Esophagus muscularis mucosa (tissue), 3 donors: Measurements from ENCODE around the gene DOK7.

Experiments used
- CTCF ChIP-seq, 3 experiments: fragments of 200-600 bp in 2 of 3; fragments of 450-650 bp in 1 of 3; sonication (generic) in 2 of 3; IDR thresholded peaks; one replicate each; pipeline ENCODE4 v1.5.1; 2017 to 2019; ENCODE audit warnings: antibody characterized with exemption in 3 of 3, mild to moderate bottlenecking in 2 of 3, moderate library complexity in 1 of 3
- POLR2A ChIP-seq: fragments of 450-650 bp; IDR thresholded peaks from one replicate; pipeline ENCODE4 v1.6.1; 2017; ENCODE audit warnings: antibody characterized with exemption, moderate library complexity, mild to moderate bottlenecking, low read depth
- POLR2AphosphoS5 ChIP-seq, 2 donors: sonication (generic); formaldehyde crosslinking; IDR thresholded peaks; one replicate each; pipeline ENCODE4 v1.6.1; 2017; ENCODE audit warnings: antibody characterized with exemption in 2 of 2

GRCh38 chr4:3445829-3446545 is 17.1 kb upstream of the DOK7 start:
- TF ChIP-seq CTCF (IDR thresholded peaks at IDR 0.05) (no peak), POLR2A (no peak), POLR2AphosphoS5 (IDR thresholded peaks at IDR 0.05) (no peak)
